Upper lobe of left lung (tissue), 6 donors: ENCODE measurements around the gene ELK4. TPM values are rescaled to one million over a fixed set of nuclear protein-coding genes. Genes with fewer than 3 reads are reported as not detected.

Experiments
- ATAC-seq, 2 donors: fragments of 200-7000 bp; cut with Tn5 transposase; one replicate each; pipeline ENCODE4 v1.9.1; 2022; ENCODE audit warnings: mild to moderate bottlenecking in 2 of 2, moderate library complexity in 2 of 2; ENCODE audit not compliant: low FRiP score in 2 of 2
- DNase-seq, 2 donors: peaks; one replicate each; pipeline ENCODE4 v3.0.0-alpha.2; 2019 to 2020
- H3K27ac ChIP-seq, 4 donors: fragments of 200-600 bp; sonication (generic); one replicate each; pipeline ENCODE4 v1.5.1; 2016 to 2019
- H3K27me3 ChIP-seq, 4 donors: fragments of 200-600 bp; sonication (generic); one replicate each; pipeline ENCODE4 v1.5.1; 2017 to 2019
- H3K36me3 ChIP-seq, 4 donors: fragments of 200-600 bp; sonication (generic); one replicate each; pipeline ENCODE4 v1.5.1; 2016 to 2019
- H3K4me1 ChIP-seq, 4 donors: fragments of 200-600 bp; sonication (generic); one replicate each; pipeline ENCODE4 v1.5.1; 2018 to 2019
- H3K4me3 ChIP-seq, 4 donors: fragments of 200-600 bp; sonication (generic); one replicate each; pipeline ENCODE4 v1.5.1; 2017 to 2019; ENCODE audit warnings: mild to moderate bottlenecking in 2 of 4, moderate library complexity in 1 of 4
- H3K9me3 ChIP-seq, 4 donors: fragments of 200-600 bp; sonication (generic); one replicate each; pipeline ENCODE4 v1.5.1; 2018 to 2019
- EP300 ChIP-seq, 4 donors: sonication (generic); formaldehyde crosslinking; IDR thresholded peaks; one replicate each; pipeline ENCODE4 v1.5.1; 2017; ENCODE audit warnings: antibody characterized with exemption in 4 of 4, control low read depth in 2 of 4
- POLR2A ChIP-seq, 4 donors: fragments of 450-650 bp; IDR thresholded peaks; one replicate each; pipeline ENCODE4 v1.5.1; 2016 to 2017; ENCODE audit warnings: antibody characterized with exemption in 4 of 4, mild to moderate bottlenecking in 2 of 4
- POLR2AphosphoS5 ChIP-seq, 2 donors: sonication (generic); formaldehyde crosslinking; IDR thresholded peaks; one replicate each; pipeline ENCODE4 v1.5.1; 2017; ENCODE audit warnings: antibody characterized with exemption in 2 of 2
- WGBS, 2 donors: methylation state at CpG; one replicate each; pipeline ENCODE4 v1.1.5; 2017 to 2018; 5-methylcytosine and 5-hydroxymethylcytosine counted together
- total RNA-seq, 6 donors: library from RNA; depleted of rRNA in 4 of 6; stranded (reverse); fragments of >200 nt in 4 of 6; gene quantifications; one replicate each; pipeline versions ENCODE4 v1.1.0 to v1.2.1, GENCODE V29; 2016 to 2021
- TF ChIP-seq, protein P1 (sequence below), 6 experiments: fragments of 450-650 bp in 4 of 6; fragments of 200-600 bp in 2 of 6; sonication (generic) in 2 of 6; IDR thresholded peaks; one replicate each; pipeline ENCODE4 v1.5.1; 2016 to 2019; ENCODE audit warnings: antibody characterized with exemption in 6 of 6
- donor health status: DM: no; HTN: no; CAD: no; lungs with moderate emphysema.
- donor health status: DM: no; HTN: yes; CAD: no; lungs with severe emphysema.

ELK4 gene
- total RNA-seq, 6 donors from 2014 or later = 15.7 to 65.4 (median 30.2) TPM

DNA sequence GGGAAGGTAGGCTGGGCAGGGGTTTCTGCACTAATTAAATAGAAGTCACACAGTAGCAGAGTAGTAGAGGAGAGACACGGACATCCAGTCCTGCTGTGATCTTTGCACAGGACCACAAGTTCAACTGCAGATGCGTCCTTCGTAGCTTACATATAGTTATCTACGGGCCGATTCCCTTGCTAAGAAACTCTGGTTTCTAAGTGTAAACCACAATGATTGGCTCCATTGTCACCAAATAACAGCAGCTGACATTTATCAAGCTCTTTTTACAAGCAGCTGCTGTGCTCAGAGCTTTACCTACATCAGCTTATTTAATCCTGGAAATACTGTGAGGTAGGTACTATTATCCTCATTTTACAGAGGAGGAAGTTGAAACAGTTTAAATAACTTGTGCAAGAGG, 45.4 kb upstream of the ELK4 start:
- no peak for TF ChIP-seq POLR2A (IDR thresholded peaks at IDR 0.05)
- TF ChIP-seq EP300 (IDR thresholded peaks at IDR 0.05) = no peak
- DNase-seq (no peak), ATAC-seq (no peak)
- peaks cover 9 to 21% (median 14%) of the 10 kb centered on the region in 4 donors for H3K4me1 ChIP-seq
- no peaks in the 10 kb centered on the region for H3K27me3 ChIP-seq
- no peak overlapping the region for H3K4me3 ChIP-seq
- no peaks in the 10 kb centered on the region for H3K9me3 ChIP-seq
- no peaks in the 10 kb centered on the region for H3K36me3 ChIP-seq
- 76 to 77% methylated on average over 5 of the region's 5 CpGs for WGBS, 2 donors
- H3K27ac ChIP-seq = no peak overlapping the region

DNA sequence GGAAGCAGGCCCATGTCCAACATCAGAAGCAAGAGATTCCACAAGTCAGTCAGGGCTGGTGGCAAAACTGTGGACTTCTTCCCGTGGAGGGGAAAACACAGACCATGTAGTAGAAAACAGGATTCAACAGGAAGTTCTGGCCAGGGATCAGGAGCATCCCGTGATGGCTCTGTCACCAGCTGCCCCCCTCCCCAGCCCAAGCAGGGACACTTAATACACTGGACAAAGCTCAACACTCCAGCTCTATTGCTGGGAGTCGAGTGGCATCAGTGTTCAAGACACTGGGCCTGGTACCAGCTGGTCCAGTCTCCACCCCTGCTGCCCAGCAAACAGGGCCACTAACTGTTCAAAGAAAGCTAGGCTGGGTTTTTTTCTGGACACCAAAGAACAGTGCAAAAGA, 44.8 kb upstream of the ELK4 start:
- Histone ChIP-seq H3K36me3 (no peaks in the 10 kb centered on the region), H3K4me3 (no peak overlapping the region), H3K27me3 (no peaks in the 10 kb centered on the region), H3K27ac (no peak overlapping the region), H3K9me3 (no peaks in the 10 kb centered on the region), H3K4me1 (peaks cover 9 to 24% (median 14%) of the 10 kb centered on the region in 4 donors)
- WGBS, 2 donors = 55 to 56% methylated on average over 1 to 3 of the region's 3 CpGs
- no peak for DNase-seq
- TF ChIP-seq EP300 (IDR thresholded peaks at IDR 0.05) = no peak
- TF ChIP-seq POLR2A (IDR thresholded peaks at IDR 0.05) = no peak
- TF ChIP-seq POLR2AphosphoS5 (IDR thresholded peaks at IDR 0.05) = no peak
- TF ChIP-seq, protein P1, sequence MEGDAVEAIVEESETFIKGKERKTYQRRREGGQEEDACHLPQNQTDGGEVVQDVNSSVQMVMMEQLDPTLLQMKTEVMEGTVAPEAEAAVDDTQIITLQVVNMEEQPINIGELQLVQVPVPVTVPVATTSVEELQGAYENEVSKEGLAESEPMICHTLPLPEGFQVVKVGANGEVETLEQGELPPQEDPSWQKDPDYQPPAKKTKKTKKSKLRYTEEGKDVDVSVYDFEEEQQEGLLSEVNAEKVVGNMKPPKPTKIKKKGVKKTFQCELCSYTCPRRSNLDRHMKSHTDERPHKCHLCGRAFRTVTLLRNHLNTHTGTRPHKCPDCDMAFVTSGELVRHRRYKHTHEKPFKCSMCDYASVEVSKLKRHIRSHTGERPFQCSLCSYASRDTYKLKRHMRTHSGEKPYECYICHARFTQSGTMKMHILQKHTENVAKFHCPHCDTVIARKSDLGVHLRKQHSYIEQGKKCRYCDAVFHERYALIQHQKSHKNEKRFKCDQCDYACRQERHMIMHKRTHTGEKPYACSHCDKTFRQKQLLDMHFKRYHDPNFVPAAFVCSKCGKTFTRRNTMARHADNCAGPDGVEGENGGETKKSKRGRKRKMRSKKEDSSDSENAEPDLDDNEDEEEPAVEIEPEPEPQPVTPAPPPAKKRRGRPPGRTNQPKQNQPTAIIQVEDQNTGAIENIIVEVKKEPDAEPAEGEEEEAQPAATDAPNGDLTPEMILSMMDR (IDR thresholded peaks at IDR 0.05) = no peak
- ATAC-seq = no peak

DNA sequence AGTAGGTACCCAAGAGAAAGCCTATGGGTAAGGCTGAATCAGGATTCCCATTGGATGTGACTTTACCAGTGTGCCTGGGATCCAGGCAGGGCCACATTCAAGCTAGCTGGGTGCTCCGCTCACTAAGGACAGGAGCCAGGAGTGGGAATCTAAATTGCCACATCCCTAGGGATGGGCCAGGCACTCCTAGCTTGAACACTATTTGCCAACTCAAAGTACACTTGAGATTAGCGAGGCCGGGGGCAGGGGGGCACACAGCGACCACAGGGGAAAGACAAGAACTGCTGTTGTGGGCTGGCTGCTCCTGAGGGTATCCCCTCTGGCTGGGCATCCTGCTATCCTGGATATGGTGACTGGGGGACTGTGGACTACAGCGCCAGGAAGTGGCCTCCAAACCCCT, 44.2 kb upstream of the ELK4 start:
- H3K4me1 ChIP-seq = peaks cover 9 to 24% (median 14%) of the 10 kb centered on the region in 4 donors
- H3K36me3 ChIP-seq = no peaks in the 10 kb centered on the region
- H3K27me3 ChIP-seq = no peaks in the 10 kb centered on the region
- H3K9me3 ChIP-seq = no peaks in the 10 kb centered on the region
- ATAC-seq (no peak), DNase-seq (no peak)
- H3K4me3 ChIP-seq = no peak overlapping the region
- 74 to 89% methylated on average over 3 to 5 of the region's 5 CpGs for WGBS, 2 donors
- no peak overlapping the region for H3K27ac ChIP-seq
- TF ChIP-seq EP300 (IDR thresholded peaks at IDR 0.05) = no peak

DNA sequence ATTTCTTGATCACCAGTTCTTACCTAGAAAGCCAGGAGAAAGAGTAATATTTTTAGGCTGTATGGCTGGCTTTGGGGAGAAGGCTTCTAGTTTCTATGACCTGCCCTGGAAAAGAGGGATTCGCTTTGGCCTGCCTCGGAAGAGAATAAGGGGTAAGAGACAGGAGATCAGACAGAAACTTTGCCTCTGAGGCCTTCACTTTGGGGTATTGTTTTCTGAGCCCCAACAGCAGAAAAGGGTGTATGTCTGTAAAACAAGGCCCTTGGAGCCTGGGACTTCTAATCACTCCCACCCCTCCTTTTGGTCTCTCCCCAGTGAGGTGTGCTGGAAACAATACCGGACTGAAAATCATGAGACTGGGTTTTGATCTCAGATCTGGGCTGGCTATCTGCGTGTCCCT, 43.4 kb upstream of the ELK4 start:
- TF ChIP-seq EP300 (IDR thresholded peaks at IDR 0.05) (no peak), POLR2AphosphoS5 (IDR thresholded peaks at IDR 0.05) (no peak), POLR2A (IDR thresholded peaks at IDR 0.05) (no peak)
- TF ChIP-seq, protein P1 (IDR thresholded peaks at IDR 0.05) = no peak
- Histone ChIP-seq H3K27me3 (no peaks in the 10 kb centered on the region), H3K36me3 (no peaks in the 10 kb centered on the region), H3K4me1 (peaks cover 5 to 20% (median 8%) of the 10 kb centered on the region in 4 donors), H3K9me3 (no peaks in the 10 kb centered on the region), H3K27ac (no peak overlapping the region), H3K4me3 (no peak overlapping the region)
- 95 to 99% methylated on average over 4 of the region's 4 CpGs for WGBS, 2 donors
- DNase-seq (no peak), ATAC-seq (no peak)

DNA sequence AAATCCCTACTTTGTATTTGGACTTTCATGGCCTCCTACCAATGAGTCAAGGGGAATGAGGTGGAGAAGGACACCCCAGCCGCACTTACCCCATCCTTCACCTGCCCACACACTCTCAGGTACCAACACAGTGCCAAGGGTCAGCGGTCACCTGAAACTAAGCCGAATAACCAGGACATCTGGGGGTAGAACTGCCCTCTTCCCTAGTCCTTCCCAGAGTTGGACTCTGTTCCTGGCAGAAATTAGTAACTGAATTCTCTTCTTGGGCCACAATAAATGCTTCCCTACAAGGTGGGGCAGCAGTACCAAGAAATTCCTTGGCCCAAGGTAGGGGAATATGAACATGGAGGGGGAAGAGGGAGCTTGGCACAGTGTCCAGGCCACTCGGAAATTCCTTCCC, 41.2 kb upstream of the ELK4 start:
- 77 to 82% methylated on average over 4 of the region's 4 CpGs for WGBS, 2 donors
- H3K4me3 ChIP-seq = no peak overlapping the region
- ATAC-seq (no peak), DNase-seq (no peak)
- H3K36me3 ChIP-seq = no peaks in the 10 kb centered on the region
- H3K27me3 ChIP-seq = no peaks in the 10 kb centered on the region
- no peak overlapping the region for H3K27ac ChIP-seq
- peaks cover 0 to 22% (median 7%) of the 10 kb centered on the region in 4 donors for H3K4me1 ChIP-seq
- no peak for TF ChIP-seq POLR2AphosphoS5 (IDR thresholded peaks at IDR 0.05)
- TF ChIP-seq POLR2A (IDR thresholded peaks at IDR 0.05) = no peak
- TF ChIP-seq, protein P1 (IDR thresholded peaks at IDR 0.05) = no peak
- TF ChIP-seq EP300 (IDR thresholded peaks at IDR 0.05) = no peak
- H3K9me3 ChIP-seq = no peaks in the 10 kb centered on the region

DNA sequence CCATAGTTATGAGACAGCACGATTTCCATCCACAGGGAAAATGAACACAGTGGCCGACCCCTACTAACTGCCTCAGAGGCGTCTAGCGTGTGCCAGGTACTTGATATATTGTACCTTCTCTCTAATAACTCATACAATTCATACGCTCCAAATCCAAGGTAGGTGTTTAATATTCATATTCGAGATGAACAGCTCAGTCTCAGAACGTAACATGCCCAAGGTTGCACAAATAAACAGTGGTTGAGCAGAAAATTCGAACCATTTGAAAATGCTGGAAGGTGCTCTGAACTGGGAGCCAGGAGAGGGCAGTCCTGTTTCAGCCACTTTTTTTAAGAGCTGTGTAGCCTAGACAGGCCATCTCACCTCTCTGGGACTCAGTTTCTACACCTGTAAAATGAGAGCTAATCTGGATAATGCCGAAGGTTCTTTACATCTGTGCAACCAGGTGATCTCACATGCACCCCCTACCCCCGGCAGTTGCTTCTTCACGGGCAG, 40.6 kb upstream of the ELK4 start:
- DNase-seq = no peak
- Histone ChIP-seq H3K27ac (no peak overlapping the region), H3K27me3 (no peaks in the 10 kb centered on the region), H3K4me3 (no peak overlapping the region), H3K36me3 (no peaks in the 10 kb centered on the region), H3K9me3 (no peaks in the 10 kb centered on the region), H3K4me1 (peaks cover 0 to 22% (median 7%) of the 10 kb centered on the region in 4 donors)
- no peak for TF ChIP-seq EP300 (IDR thresholded peaks at IDR 0.05)
- no peak for TF ChIP-seq POLR2AphosphoS5 (IDR thresholded peaks at IDR 0.05)
- no peak for TF ChIP-seq POLR2A (IDR thresholded peaks at IDR 0.05)
- TF ChIP-seq, protein P1 (IDR thresholded peaks at IDR 0.05) = no peak
- 74 to 77% methylated on average over 11 of the region's 11 CpGs for WGBS, 2 donors
- ATAC-seq = no peak
